ENCODE results near the gene TPPP2. TPM values are rescaled to one million over a fixed set of nuclear protein-coding genes. Genes with fewer than 3 reads are reported as not detected.

Gene TPPP2
- total and polyA plus RNA-seq, 2 experiments from 2014 or later = not detected

GRCh38 chr14:21043387-21043973 is 13.5 kb downstream of the TPPP2 start:
- Histone ChIP-seq H3F3A (replicated peaks; ENCODE audit: low read depth) (no peaks in the 10 kb centered on the region), H3K36me3 (ENCODE audit: insufficient read depth) (no peaks in the 10 kb centered on the region), H3K4me1 (ENCODE audit: insufficient read depth) (peaks cover 10% of the 10 kb centered on the region), H3K9me2 (ENCODE audit: insufficient read depth) (no peaks in the 10 kb centered on the region; the same call in 1 of the 2 replicates), H3K4me2 (no peak overlapping the region), H3K27me3 (ENCODE audit: insufficient read depth) (no peaks in the 10 kb centered on the region), H3K79me2 (replicated peaks; ENCODE audit: insufficient read depth) (no peaks in the 10 kb centered on the region), H4K20me1 (replicated peaks; ENCODE audit: insufficient read depth) (no peaks in the 10 kb centered on the region), H3K4me3 (no peak overlapping the region), H3K27ac (ENCODE audit: low read depth) (no peak overlapping the region), H2AFZ (no peak overlapping the region)
- peaks cover 21% of the 10 kb centered on the region for H3K4me1 Mint-ChIP-seq
- no peaks in the 10 kb centered on the region; the same call in 2 of the 3 replicates for H3K9me3 Mint-ChIP-seq
- H3K4me3 Mint-ChIP-seq = no peak overlapping the region
- ATAC-seq = no peak
- TF ChIP-seq EZH2 (IDR thresholded peaks at IDR 0.05; ENCODE audit: low read depth, unreplicated experiment) (no peak), STAT1 (IDR thresholded peaks at IDR 0.05; ENCODE audit: unreplicated experiment) (no peak), ZNF114 (CRISPR knock-in tag; IDR thresholded peaks at IDR 0.05) (no peak), POLR2AphosphoS5 (IDR thresholded peaks at IDR 0.05; ENCODE audit: low read depth) (no peak), ZNF331 (CRISPR knock-in tag; IDR thresholded peaks at IDR 0.05; ENCODE audit: low read depth) (no peak), CREB1 (CRISPR knock-in tag; IDR thresholded peaks at IDR 0.05; ENCODE audit: low read depth) (no peak), JUNB (IDR thresholded peaks at IDR 0.05; ENCODE audit: unreplicated experiment) (no peak), NANOG (IDR thresholded peaks at IDR 0.05; ENCODE audit: borderline replicate concordance) (no peak), EZH2phosphoT487 (IDR thresholded peaks at IDR 0.05; ENCODE audit: unreplicated experiment) (no peak), ZNF462 (CRISPR knock-in tag; IDR thresholded peaks at IDR 0.05) (no peak), REST (IDR thresholded peaks at IDR 0.05; ENCODE audit: unreplicated experiment) (no peak)
- TF ChIP-seq, protein P1, sequence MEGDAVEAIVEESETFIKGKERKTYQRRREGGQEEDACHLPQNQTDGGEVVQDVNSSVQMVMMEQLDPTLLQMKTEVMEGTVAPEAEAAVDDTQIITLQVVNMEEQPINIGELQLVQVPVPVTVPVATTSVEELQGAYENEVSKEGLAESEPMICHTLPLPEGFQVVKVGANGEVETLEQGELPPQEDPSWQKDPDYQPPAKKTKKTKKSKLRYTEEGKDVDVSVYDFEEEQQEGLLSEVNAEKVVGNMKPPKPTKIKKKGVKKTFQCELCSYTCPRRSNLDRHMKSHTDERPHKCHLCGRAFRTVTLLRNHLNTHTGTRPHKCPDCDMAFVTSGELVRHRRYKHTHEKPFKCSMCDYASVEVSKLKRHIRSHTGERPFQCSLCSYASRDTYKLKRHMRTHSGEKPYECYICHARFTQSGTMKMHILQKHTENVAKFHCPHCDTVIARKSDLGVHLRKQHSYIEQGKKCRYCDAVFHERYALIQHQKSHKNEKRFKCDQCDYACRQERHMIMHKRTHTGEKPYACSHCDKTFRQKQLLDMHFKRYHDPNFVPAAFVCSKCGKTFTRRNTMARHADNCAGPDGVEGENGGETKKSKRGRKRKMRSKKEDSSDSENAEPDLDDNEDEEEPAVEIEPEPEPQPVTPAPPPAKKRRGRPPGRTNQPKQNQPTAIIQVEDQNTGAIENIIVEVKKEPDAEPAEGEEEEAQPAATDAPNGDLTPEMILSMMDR (conservative IDR thresholded peaks at IDR 0.05; ENCODE audit: low read depth in 2 of 2) = no peak
- TF ChIP-seq, protein P2, sequence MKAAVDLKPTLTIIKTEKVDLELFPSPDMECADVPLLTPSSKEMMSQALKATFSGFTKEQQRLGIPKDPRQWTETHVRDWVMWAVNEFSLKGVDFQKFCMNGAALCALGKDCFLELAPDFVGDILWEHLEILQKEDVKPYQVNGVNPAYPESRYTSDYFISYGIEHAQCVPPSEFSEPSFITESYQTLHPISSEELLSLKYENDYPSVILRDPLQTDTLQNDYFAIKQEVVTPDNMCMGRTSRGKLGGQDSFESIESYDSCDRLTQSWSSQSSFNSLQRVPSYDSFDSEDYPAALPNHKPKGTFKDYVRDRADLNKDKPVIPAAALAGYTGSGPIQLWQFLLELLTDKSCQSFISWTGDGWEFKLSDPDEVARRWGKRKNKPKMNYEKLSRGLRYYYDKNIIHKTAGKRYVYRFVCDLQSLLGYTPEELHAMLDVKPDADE (IDR thresholded peaks at IDR 0.05) = no peak
- peaks cover 10% of the 10 kb centered on the region for H3K27me3 Mint-ChIP-seq (ENCODE audit: insufficient read depth, low read depth, poor library complexity)
- H3K36me3 Mint-ChIP-seq (ENCODE audit: low read depth) = no peaks in the 10 kb centered on the region; the same call in 2 of the 3 replicates
- no peak for DNase-seq (ENCODE audit: low spot score)
- no peak overlapping the region for H3K27ac Mint-ChIP-seq
